ENCODE data around the gene MTA3.

Gene MTA3

DNA sequence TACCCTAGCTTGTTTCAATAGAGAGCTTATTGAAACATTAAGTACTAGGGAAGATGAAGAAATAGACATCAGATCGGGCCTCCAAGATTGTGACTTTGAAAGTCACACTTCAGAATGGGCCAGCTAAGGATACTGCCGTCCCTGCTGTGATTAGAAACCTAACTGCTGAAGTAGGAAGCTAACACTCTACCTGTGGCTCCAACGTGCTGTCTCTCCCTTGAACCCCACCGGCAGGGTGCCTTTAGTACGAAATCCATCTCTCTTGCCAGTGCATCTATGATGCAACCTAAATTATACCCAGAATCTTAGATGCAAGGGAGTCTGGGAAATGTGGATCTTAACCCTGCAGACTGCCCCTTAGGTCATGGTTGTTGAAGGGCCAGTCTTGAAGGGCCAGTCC lies 116.9 kb downstream of the MTA3 start:
- Histone ChIP-seq H3K9me3 (ENCODE audit: control insufficient read depth, low read length) (no peaks in the 10 kb centered on the region), H3K4me2 (ENCODE audit: low read length) (no peak overlapping the region), H3K4me3 (ENCODE audit: low read depth, low read length) (no peak overlapping the region), H3K79me2 (no peaks in the 10 kb centered on the region), H2AFZ (no peak overlapping the region), H3K27me3 (ENCODE audit: control insufficient read depth, insufficient read depth, low read length) (no peaks in the 10 kb centered on the region), H3K4me1 (no peaks in the 10 kb centered on the region), H3K27ac (no peak overlapping the region), H3K9ac (no peak overlapping the region), H3K36me3 (ENCODE audit: control insufficient read depth, insufficient read depth, low read length) (no peaks in the 10 kb centered on the region)
- TF ChIP-seq, protein P1, sequence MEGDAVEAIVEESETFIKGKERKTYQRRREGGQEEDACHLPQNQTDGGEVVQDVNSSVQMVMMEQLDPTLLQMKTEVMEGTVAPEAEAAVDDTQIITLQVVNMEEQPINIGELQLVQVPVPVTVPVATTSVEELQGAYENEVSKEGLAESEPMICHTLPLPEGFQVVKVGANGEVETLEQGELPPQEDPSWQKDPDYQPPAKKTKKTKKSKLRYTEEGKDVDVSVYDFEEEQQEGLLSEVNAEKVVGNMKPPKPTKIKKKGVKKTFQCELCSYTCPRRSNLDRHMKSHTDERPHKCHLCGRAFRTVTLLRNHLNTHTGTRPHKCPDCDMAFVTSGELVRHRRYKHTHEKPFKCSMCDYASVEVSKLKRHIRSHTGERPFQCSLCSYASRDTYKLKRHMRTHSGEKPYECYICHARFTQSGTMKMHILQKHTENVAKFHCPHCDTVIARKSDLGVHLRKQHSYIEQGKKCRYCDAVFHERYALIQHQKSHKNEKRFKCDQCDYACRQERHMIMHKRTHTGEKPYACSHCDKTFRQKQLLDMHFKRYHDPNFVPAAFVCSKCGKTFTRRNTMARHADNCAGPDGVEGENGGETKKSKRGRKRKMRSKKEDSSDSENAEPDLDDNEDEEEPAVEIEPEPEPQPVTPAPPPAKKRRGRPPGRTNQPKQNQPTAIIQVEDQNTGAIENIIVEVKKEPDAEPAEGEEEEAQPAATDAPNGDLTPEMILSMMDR (IDR thresholded peaks at IDR 0.05): no peak

DNA sequence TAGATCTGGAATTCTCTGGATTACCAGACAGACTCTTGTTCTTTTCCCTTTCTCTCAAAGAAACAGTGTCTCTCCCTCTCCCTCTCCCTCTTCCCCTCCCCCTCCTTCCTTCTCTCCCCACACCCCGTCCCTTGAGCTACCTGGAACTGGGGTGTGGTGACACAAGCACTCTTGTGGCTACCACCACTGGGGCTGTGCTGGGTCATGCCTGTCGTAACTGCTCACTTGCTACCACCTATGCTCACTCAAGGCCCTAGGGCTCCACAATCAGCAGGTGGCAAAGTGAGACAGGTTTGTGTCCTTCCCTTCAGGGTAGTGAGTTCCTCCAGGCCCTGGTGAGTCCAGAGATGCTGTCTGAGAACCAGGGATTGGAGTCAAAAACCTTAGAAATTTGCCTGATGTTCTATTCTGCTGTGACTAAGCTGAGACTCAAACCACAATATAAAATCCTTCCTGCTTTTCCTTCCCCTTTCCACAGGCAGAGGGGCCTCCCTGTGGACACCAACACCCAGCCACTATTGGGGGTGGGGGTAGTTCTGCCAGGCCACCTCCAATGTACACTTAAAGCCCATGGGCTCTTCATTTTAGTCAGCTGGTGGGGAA lies 124.7 kb downstream of the MTA3 start:
- Histone ChIP-seq H3K36me3 (ENCODE audit: control insufficient read depth, insufficient read depth, low read length) (no peaks in the 10 kb centered on the region), H3K4me3 (ENCODE audit: low read depth, low read length) (no peak overlapping the region), H3K27ac (no peak overlapping the region), H3K9me3 (ENCODE audit: control insufficient read depth, low read length) (no peaks in the 10 kb centered on the region), H2AFZ (no peak overlapping the region), H3K79me2 (no peaks in the 10 kb centered on the region), H3K9ac (no peak overlapping the region), H3K27me3 (ENCODE audit: control insufficient read depth, insufficient read depth, low read length) (no peaks in the 10 kb centered on the region), H3K4me1 (no peaks in the 10 kb centered on the region), H3K4me2 (ENCODE audit: low read length) (no peak overlapping the region)
- TF ChIP-seq, protein P1 (IDR thresholded peaks at IDR 0.05): no peak

DNA sequence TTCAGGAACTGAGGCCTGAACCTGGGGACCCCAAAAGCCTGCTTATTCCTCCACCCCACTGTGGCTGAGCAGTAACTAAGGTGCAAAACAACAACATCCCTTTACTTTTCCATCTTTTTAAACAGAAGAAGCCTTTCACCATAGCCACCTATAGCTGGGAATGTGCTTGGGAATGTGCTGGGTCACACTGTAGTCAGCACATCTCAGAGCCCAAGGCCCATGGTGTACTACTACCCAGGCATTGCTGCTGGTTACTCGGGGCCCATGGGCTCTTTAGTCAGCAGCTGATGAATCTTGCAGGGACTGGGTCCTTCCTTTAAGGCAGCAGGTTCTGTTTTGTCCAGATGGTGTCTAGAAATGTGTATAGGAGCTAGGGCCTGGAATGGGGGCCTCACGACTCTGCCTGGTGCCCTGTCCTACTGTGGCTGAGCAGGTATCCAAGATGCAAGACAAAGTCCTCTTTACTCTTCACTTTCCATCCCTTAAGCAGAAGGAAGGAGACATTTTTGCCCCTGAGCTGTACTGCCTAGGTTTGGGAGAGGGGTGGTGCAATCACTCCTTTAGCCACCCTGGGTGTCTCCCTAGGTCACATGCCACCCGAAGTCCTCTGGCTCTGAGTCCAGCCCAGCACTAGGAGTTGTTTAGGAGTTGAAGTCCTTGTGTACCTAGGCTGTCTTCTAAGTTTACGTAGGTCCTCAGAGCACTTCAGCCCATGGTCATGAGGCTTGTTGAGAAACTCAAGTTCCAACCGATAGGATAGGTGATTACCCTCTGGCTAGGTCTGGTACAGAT lies 125.5 kb downstream of the MTA3 start:
- no peak overlapping the region for H3K4me2 ChIP-seq (ENCODE audit: low read length)
- no peaks in the 10 kb centered on the region for H3K27me3 ChIP-seq (ENCODE audit: control insufficient read depth, insufficient read depth, low read length)
- no peak overlapping the region for H3K9ac ChIP-seq
- no peaks in the 10 kb centered on the region for H3K4me1 ChIP-seq
- H3K4me3 ChIP-seq (ENCODE audit: low read depth, low read length): no peak overlapping the region
- no peaks in the 10 kb centered on the region for H3K9me3 ChIP-seq (ENCODE audit: control insufficient read depth, low read length)
- H3K79me2 ChIP-seq: no peaks in the 10 kb centered on the region
- H3K27ac ChIP-seq: no peak overlapping the region
- no peak overlapping the region for H2AFZ ChIP-seq
- no peaks in the 10 kb centered on the region for H3K36me3 ChIP-seq (ENCODE audit: control insufficient read depth, insufficient read depth, low read length)
- TF ChIP-seq, protein P1 (IDR thresholded peaks at IDR 0.05): no peak

DNA sequence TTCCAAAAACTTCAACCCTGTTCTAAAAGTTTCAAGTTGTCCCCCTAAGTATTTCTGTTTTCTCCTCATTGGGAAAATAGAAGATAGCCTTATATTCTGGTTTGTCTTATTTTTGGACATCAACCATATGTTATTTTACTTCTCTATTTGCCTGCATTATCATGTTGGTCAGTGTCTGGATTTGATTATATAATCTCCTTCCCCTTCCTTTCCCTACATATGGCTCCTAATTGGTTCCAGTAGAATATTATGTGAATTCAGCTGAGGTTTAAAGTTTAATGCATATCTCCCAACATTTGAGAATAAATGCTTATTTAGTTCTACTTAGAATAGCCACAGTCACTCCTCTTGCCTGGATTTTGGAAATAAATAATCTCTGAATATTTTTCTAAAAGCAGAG lies 128.6 kb downstream of the MTA3 start:
- Histone ChIP-seq H3K79me2 (no peaks in the 10 kb centered on the region), H3K36me3 (ENCODE audit: control insufficient read depth, insufficient read depth, low read length) (no peaks in the 10 kb centered on the region), H2AFZ (no peak overlapping the region), H3K27ac (no peak overlapping the region), H3K4me1 (peaks cover 3% of the 10 kb centered on the region), H3K9ac (no peak overlapping the region), H3K4me2 (ENCODE audit: low read length) (no peak overlapping the region), H3K4me3 (ENCODE audit: low read depth, low read length) (no peak overlapping the region), H3K9me3 (ENCODE audit: control insufficient read depth, low read length) (no peaks in the 10 kb centered on the region), H3K27me3 (ENCODE audit: control insufficient read depth, insufficient read depth, low read length) (no peaks in the 10 kb centered on the region)
- TF ChIP-seq, protein P1 (IDR thresholded peaks at IDR 0.05): no peak

Data from parathyroid adenoma (tissue), 2 donors.